GM18505 (cell line): ENCODE measurements around the gene CFAP410.

ENCODE experiments used
- ATAC-seq: cut with Tn5 transposase; IDR thresholded peaks from one replicate; pipeline ENCODE4 v1.9.1; 2021; ENCODE audit not compliant: unreplicated experiment
- POLR2A ChIP-seq: IDR thresholded peaks from 4 replicates; pipeline ENCODE4 v1.6.1; 2011; ENCODE audit warnings: borderline replicate concordance; ENCODE audit not compliant: insufficient read depth, insufficient read length; ENCODE audit errors: extremely low read depth

CFAP410 gene

DNA sequence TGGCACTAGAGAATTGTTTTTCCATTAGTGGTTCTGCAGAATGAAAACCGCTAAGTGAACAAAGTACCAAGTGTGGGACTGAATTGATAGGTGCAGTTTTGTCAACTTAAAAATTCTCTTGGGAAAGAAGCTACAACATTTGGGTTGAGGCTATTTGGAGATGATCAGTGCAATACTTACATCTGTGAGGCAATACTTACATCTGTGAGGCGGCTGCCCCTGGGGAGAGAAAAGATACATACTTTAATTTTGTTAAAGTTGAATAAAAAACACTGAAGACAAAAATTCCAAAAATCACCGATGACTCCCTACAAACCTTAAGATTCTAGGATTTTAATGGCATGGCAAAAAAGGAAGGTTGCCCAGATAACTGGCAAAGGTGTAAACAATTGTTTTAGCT is 1.7 kb downstream of the CFAP410 start:
- no peak for ATAC-seq
- no peak for TF ChIP-seq POLR2A

DNA sequence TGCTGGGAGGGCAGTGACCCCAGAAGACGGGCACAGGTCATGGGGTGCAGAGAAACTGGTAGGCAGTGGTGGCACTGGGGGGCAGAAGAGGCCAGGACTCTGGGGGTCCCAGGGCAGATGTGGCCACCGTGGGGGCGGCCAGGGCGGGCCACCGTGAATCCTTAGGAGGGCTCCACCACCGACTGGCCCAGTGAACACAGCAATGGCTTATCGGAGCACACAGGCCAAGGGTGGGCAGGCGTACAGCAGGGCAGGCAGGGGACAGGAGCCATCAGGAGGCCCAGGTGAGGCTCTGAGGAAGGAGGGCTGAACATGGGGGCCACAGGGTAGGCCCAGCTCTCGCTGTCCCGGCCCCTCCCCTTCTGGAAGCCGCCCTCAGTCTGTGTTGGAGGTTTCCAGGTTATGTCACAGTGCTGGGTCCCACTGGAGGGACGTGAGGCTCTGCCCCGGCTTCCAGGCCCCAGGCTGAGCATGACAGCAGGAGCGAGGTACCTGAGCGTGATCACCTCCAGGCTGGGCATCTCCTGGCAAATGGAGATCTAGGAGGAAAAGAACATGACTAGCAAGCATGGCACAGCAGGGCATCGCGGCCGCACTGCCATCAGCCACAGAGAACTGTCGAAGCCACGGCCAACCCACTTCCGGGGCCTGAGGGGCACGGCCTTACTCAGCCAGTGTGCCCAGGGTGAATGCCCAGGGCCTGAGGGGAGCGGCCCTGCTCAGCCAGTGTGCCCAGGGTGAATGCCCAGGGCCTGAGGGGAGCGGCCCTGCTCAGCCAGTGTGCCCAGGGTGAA is 3.7 kb downstream of the CFAP410 start:
- no peak for TF ChIP-seq POLR2A

GRCh38 chr21:44334329-44335030 is 4.7 kb downstream of the CFAP410 start:
- ATAC-seq = no peak
- TF ChIP-seq POLR2A = no peak

More for the DNA sequence above, 3.7 kb downstream of the CFAP410 start:
- no peak for ATAC-seq

DNA sequence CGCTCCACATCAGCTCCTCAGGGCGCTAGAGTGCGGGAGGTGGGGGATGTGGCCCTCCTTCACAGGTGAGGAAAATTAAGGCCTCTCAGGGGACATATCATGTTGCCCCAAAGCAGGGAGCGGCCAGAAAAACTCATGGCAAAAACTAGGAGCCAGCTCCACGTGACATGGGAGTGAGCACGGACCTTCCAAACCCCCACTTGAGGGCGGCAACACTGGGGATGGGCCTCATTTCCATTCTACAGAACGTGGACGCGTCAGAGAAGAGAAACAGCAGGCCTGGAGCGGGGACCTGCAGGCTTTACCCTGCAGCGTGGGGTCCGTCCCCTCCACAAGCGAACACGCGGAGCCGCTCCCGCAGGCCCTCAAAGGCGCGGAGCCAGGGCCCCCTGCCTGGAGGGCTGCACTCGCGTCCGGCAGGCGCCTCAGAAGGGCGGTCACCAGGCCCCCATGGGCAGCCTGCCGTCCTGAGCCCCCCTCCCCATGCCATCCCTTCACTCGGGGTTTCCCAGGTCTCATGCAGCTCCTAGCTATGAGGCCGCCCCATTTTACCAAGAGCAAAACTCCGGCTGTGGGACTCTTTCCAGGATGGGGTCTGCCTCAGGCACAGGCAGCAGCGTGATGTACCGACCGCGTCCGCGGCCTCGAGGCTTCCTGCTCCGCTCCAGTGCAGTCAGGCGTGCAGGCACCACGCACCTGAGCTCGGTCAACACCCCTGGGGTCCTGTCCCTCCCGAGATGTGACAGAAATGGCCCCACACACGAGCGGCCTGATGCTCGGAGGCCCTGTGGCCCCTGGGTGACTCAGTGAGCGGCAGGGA is 5.5 kb downstream of the CFAP410 start:
- ATAC-seq = no peak
- TF ChIP-seq POLR2A = no peak

DNA sequence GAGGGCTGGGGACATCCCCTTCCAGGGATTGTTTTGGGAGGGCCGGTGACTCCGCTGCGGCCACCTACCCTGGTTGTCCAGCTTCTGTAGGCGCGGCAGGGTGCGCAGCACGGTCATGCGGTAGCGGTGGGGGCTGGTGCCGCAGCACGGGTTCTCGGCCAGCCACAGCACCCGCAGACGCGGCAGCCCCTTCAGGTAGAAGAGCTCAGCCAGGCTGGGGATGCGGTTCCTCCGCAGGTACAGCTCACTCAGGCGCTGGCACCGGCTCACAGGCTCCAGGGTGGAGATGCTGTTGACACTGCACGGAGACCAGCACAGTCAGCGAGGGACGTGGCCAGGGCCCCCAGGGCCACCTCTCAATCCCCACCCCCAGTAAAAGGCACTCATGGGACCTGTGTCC is 6.2 kb downstream of the CFAP410 start:
- TF ChIP-seq POLR2A = no peak
- ATAC-seq = no peak

- no peak for TF ChIP-seq POLR2A
- no peak for ATAC-seq
These were observed 6.8 kb downstream of the CFAP410 start for GRCh38 chr21:44332383-44332782.

DNA sequence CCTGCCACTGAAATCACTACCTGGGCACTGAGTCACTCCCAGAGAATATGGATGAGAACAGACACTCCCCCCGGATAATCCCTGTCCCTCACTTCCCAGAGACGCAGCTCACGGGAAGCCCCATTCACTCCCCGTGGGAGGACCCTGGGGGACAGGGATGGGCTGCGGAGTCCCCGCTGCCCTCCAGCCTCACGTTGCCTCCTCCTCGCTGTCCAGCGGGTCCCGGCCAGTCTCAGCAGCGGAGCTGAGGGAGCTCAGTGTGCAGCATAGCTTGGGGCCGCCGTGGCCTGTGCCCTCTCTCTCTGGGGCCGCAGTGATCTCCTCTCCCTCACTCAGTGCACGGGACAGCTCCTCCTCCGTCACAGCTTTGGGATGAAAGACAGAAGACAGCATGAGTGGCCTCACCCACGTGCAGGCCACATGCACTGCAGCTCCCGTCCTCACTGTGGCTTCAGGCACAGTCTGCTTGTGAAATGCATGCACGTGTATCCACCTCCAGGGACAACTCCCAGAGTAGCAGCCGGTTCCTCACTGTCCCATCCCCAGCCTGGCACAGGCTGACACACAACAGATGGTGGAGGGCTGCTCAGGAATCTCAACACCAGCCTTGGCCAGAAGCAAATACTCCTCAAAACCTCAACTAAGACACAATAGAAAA is 7.4 kb downstream of the CFAP410 start:
- no peak for ATAC-seq
- TF ChIP-seq POLR2A = peak; percentile 6

- peak; percentile 17 for TF ChIP-seq POLR2A
- no peak for ATAC-seq
These were observed 8.0 kb downstream of the CFAP410 start for GRCh38 chr21:44331209-44331608.

DNA sequence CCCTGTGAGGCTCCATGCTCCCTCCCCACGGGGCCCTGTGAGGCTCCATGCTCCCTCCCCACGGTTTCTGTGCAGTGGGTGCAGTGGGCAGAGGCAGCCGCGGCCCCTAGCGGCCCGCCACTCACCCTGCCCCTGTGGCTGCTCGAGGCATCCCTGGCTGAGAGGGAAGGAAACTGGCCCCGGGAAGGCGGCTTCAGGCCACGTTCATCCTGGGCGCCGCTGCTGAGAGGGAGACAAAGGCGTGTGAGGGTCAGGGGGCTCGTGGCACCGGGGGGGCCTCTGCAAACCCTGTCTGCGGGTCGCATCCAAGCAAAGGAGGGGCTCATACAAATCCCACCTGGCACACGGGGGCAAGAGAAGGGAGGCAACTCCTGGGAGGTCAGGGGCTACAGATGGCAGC is 8.5 kb downstream of the CFAP410 start:
- TF ChIP-seq POLR2A = no peak
- no peak for ATAC-seq

- no peak for ATAC-seq
These were observed 9.1 kb downstream of the CFAP410 start for GRCh38 chr21:44329971-44330681.

DNA sequence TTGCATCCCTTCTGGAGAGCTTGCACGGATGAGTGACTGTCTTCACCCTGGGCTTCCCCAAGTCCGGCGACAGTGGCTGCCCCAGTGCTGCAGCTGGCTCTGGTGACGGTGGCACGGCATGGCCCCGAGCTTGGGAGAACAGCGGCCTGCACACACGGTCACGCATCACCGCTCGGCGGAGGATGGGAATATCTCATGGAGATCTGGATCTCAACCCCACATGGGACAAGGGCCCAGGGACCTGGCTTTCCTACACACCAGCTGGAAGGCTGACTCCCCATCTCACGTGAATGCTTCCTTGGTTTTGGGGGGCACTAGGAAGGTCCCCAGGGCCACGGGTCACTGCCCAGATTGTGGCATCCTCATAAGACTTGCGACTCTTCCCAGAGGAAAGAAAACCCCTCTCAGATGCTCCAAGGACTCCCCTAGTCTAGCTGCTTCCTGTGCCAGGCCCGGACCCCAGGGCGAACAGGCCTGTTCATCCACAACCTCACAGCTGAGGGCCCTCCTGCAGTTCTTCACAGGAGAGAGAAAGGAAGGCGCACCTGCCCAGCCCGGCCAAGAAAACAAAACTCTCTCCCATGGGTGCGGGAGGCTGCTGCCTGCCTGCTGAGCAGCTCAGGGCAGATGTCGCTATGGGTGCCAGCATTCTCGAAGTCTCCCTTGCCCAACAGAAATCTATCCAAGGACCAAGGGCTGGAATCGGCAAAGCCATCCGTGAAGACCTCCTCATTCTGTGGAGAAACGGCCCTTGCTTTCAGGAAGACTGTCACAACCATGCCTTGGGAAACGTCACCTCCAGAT is 9.9 kb downstream of the CFAP410 start:
- no peak for TF ChIP-seq POLR2A
- ATAC-seq = no peak

More at GRCh38 chr21:44329971-44330681, 9.1 kb downstream of the CFAP410 start:
- TF ChIP-seq POLR2A = no peak
